ENCODE data around the gene SHOC1. TPM values are rescaled to one million over a fixed set of nuclear protein-coding genes. Genes with fewer than 3 reads are reported as not detected.

SHOC1 gene
- total and polyA plus RNA-seq, 2 of the 13 experiments (the other 11 are each of a cell fraction or from before 2014, with no cell fraction given) = not detected

GRCh38 chr9:111828193-111828592 lies 33.5 kb upstream of the SHOC1 start (continued):
- no peak for TF ChIP-seq FOXP4 (CRISPR knock-in tag; IDR thresholded peaks at IDR 0.05)
- TF ChIP-seq STAG1 (CRISPR knock-in tag; IDR thresholded peaks at IDR 0.05) = peak; percentile 48
- no peak for TF ChIP-seq SNAPC4 (CRISPR knock-in tag; IDR thresholded peaks at IDR 0.05)
- no peak for TF ChIP-seq NR2F6 (IDR thresholded peaks at IDR 0.05)
- no peak for TF ChIP-seq NR2F6 (CRISPR knock-in tag; IDR thresholded peaks at IDR 0.05)
- no peak for TF ChIP-seq ZNF75D (CRISPR knock-in tag; IDR thresholded peaks at IDR 0.05; ENCODE audit: borderline replicate concordance)

All from HepG2 (cell line).